ENCODE data around the gene VPS52. TPM values are rescaled to one million over a fixed set of nuclear protein-coding genes. Genes with fewer than 3 reads are reported as not detected.

Gene VPS52
- total and polyA plus RNA-seq, 9 of the 15 experiments (the other 6 are each of a cell fraction or from before 2014, with no cell fraction given) = 24.4 to 103 (median 40.2) TPM

DNA sequence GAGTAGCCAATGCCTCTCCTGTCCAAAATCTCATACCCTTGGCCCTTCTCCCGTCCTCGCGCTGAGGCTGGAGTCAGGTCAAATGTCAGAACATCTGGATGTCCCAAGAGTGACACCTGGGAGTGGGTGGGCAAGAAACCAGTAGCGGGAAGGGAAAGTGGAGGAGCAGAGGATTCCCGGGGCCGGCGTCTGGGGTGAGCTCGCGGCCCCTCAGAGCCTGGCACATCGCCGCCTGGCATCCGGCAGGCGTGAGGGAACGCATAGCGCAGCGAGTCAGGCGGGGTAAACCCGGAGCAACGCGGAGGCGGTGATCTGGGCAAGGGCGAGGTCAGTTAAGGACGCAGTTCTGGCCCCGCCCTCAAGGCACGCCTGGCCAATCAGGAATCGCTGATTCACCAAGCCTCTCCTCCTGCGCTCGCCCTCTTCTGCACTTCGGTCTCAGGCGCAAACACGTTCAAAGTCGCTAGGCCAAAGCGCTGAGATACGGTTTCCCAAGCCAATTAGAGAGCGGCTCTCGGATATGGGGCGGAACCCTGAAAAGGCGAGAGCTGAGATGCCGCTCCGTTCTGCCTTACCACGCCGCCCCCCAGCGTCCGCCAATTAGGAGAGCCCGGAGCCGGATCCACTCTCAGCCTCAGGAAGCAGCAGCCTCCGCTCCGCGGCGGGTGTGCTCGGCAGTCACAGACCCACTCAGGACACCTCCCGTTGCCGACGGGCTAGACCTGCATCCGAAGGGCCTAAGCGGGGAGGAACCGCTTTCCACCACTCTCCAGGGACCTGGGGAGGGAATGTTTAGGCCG is 22.5 kb downstream of the VPS52 start (continued):
- no peak for TF ChIP-seq BRCA1 (IDR thresholded peaks at IDR 0.05)
- no peak for TF ChIP-seq BRCA1 (CRISPR knock-in tag; IDR thresholded peaks at IDR 0.05)
- no peak for TF ChIP-seq SIN3B (IDR thresholded peaks at IDR 0.05; ENCODE audit: low read depth)
- TF ChIP-seq, protein P1, sequence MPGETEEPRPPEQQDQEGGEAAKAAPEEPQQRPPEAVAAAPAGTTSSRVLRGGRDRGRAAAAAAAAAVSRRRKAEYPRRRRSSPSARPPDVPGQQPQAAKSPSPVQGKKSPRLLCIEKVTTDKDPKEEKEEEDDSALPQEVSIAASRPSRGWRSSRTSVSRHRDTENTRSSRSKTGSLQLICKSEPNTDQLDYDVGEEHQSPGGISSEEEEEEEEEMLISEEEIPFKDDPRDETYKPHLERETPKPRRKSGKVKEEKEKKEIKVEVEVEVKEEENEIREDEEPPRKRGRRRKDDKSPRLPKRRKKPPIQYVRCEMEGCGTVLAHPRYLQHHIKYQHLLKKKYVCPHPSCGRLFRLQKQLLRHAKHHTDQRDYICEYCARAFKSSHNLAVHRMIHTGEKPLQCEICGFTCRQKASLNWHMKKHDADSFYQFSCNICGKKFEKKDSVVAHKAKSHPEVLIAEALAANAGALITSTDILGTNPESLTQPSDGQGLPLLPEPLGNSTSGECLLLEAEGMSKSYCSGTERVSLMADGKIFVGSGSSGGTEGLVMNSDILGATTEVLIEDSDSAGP (CRISPR knock-in tag; IDR thresholded peaks at IDR 0.05) = no peak
- no peak for TF ChIP-seq ZNF699 (CRISPR knock-in tag; IDR thresholded peaks at IDR 0.05; ENCODE audit: insufficient replicate concordance)
- TF ChIP-seq RFX5 (IDR thresholded peaks at IDR 0.05; ENCODE audit: low read depth, low read length) = no peak
- peak; percentile 42 for TF ChIP-seq TOE1 (IDR thresholded peaks at IDR 0.05; ENCODE audit: borderline replicate concordance)
- no peak for TF ChIP-seq TOE1 (CRISPR knock-in tag; IDR thresholded peaks at IDR 0.05; ENCODE audit: borderline replicate concordance, low read depth)
- TF ChIP-seq SMC3 (conservative IDR thresholded peaks at IDR 0.05; ENCODE audit: insufficient read depth, low read depth, low read length) = 0 out of 2 replicates have a peak, but pooled peaks have one; percentile 14
- TF ChIP-seq ELF1 (tag; IDR thresholded peaks at IDR 0.05) = no peak
- TF ChIP-seq, protein P2, sequence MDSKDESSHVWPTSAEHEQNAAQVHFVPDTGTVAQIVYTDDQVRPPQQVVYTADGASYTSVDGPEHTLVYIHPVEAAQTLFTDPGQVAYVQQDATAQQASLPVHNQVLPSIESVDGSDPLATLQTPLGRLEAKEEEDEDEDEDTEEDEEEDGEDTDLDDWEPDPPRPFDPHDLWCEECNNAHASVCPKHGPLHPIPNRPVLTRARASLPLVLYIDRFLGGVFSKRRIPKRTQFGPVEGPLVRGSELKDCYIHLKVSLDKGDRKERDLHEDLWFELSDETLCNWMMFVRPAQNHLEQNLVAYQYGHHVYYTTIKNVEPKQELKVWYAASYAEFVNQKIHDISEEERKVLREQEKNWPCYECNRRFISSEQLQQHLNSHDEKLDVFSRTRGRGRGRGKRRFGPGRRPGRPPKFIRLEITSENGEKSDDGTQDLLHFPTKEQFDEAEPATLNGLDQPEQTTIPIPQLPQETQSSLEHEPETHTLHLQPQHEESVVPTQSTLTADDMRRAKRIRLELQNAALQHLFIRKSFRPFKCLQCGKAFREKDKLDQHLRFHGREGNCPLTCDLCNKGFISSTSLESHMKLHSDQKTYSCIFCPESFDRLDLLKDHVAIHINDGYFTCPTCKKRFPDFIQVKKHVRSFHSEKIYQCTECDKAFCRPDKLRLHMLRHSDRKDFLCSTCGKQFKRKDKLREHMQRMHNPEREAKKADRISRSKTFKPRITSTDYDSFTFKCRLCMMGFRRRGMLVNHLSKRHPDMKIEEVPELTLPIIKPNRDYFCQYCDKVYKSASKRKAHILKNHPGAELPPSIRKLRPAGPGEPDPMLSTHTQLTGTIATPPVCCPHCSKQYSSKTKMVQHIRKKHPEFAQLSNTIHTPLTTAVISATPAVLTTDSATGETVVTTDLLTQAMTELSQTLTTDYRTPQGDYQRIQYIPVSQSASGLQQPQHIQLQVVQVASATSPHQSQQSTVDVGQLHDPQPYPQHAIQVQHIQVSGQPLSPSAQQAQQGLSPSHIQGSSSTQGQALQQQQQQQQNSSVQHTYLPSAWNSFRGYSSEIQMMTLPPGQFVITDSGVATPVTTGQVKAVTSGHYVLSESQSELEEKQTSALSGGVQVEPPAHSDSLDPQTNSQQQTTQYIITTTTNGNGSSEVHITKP (IDR thresholded peaks at IDR 0.05; ENCODE audit: partially characterized antibody) = peak; percentile 65
- no peak for TF ChIP-seq ZNF311 (CRISPR knock-in tag; IDR thresholded peaks at IDR 0.05)
- TF ChIP-seq HOXB6 (CRISPR knock-in tag; IDR thresholded peaks at IDR 0.05; ENCODE audit: borderline replicate concordance) = no peak
- no peak for TF ChIP-seq ZNF174 (CRISPR knock-in tag; IDR thresholded peaks at IDR 0.05)
- no peak for TF ChIP-seq SREBF1 (IDR thresholded peaks at IDR 0.05; ENCODE audit: borderline replicate concordance, low read depth, low read length)
- no peak; the same call in 1 of the 2 replicates for TF ChIP-seq ZNF668 (CRISPR knock-in tag; IDR thresholded peaks at IDR 0.05)
- no peak for TF ChIP-seq ZZZ3 (IDR thresholded peaks at IDR 0.05)
- TF ChIP-seq BMI1 (IDR thresholded peaks at IDR 0.05; ENCODE audit: low read length) = no peak
- no peak; the same call in 1 of the 2 replicates for TF ChIP-seq ATF1 (CRISPR knock-in tag; IDR thresholded peaks at IDR 0.05)
- peak; percentile 83 for TF ChIP-seq ATF1 (tag; IDR thresholded peaks at IDR 0.05)
- 0 out of 2 replicates have a peak, but pooled peaks have one; percentile 5 for TF ChIP-seq NFIX (CRISPR knock-in tag; IDR thresholded peaks at IDR 0.05; ENCODE audit: low read depth)
- TF ChIP-seq SLC30A9 (CRISPR knock-in tag; IDR thresholded peaks at IDR 0.05) = no peak
- TF ChIP-seq ZNF507 (tag; conservative IDR thresholded peaks at IDR 0.05) = no peak
- TF ChIP-seq CHD1 (IDR thresholded peaks at IDR 0.05; ENCODE audit: low read length) = peak; percentile 5
- TF ChIP-seq MED1 (CRISPR knock-in tag; IDR thresholded peaks at IDR 0.05; ENCODE audit: borderline replicate concordance) = no peak
- no peak for TF ChIP-seq SRSF7 (optimal IDR thresholded peaks at IDR 0.05; ENCODE audit: low read depth, low read length)
